H1 (cell line): ENCODE data around the gene U2AF1L4. TPM values are rescaled to one million over a fixed set of nuclear protein-coding genes. Genes with fewer than 3 reads are reported as not detected.

Experiments
- ASH2L ChIP-seq: fragments of 200-600, 300-600 bp; sonication (generic); IDR thresholded peaks from one replicate; pipeline ENCODE4 v1.7.1; 2017; ENCODE audit warnings: low read length
- CEBPB ChIP-seq: IDR thresholded peaks from 2 replicates; pipeline ENCODE4 v1.6.1; 2012; ENCODE audit warnings: low read depth, low read length
- CREB1 ChIP-seq: IDR thresholded peaks from 2 replicates; pipeline ENCODE4 v1.6.1; 2012; ENCODE audit warnings: inconsistent platforms
- KDM1A ChIP-seq: fragments of 200-600, 300-600 bp; sonication (generic); IDR thresholded peaks from 2 replicates; pipeline ENCODE4 v1.7.1; 2016; ENCODE audit warnings: mild to moderate bottlenecking, low read length, borderline replicate concordance
- KDM5A ChIP-seq: fragments of 200-600 bp; IDR thresholded peaks from 2 replicates; pipeline ENCODE4 v1.7.1; 2012; ENCODE audit warnings: mild to moderate bottlenecking, low read length, inconsistent platforms, mixed read lengths
- PHF8 ChIP-seq: fragments of 200-600 bp; sonication (generic); conservative IDR thresholded peaks from 2 replicates; pipeline ENCODE4 v1.7.1; 2012; ENCODE audit warnings: low read depth, mild to moderate bottlenecking, inconsistent platforms, low read length, moderate library complexity
- POLR2A ChIP-seq, 2 experiments: IDR thresholded peaks; 1 replicate in 1 of 2; 2 replicates in 1 of 2; pipeline ENCODE4 v1.6.1; 2011; ENCODE audit warnings: low read depth in 2 of 2, low read length in 2 of 2, mild to moderate bottlenecking in 2 of 2; ENCODE audit errors: control extremely low read depth in 1 of 2
- POLR2AphosphoS5 ChIP-seq: IDR thresholded peaks from 2 replicates; pipeline ENCODE4 v1.6.1; 2011; ENCODE audit warnings: low read depth, low read length
- POU5F1 ChIP-seq: IDR thresholded peaks from 2 replicates; pipeline ENCODE4 v1.6.1; 2011; ENCODE audit warnings: low read depth, mild to moderate bottlenecking, low read length, moderate library complexity
- RAD21 ChIP-seq, 2 experiments: IDR thresholded peaks in 1 of 2; conservative IDR thresholded peaks in 1 of 2; 2 replicates each; pipeline ENCODE4 v1.6.1; 2011; ENCODE audit warnings: low read depth in 2 of 2, low read length in 2 of 2, improper control_type of control experiment in 1 of 2, inconsistent platforms in 1 of 2, mild to moderate bottlenecking in 1 of 2, moderate library complexity in 1 of 2
- RNF2 ChIP-seq: fragments of 200-900, 300-1000 bp; sonication (generic); IDR thresholded peaks from 2 replicates; pipeline ENCODE4 v1.7.1; 2016; ENCODE audit warnings: borderline replicate concordance, low read depth, mild to moderate bottlenecking, antibody characterized with exemption, low read length; ENCODE audit not compliant: poor library complexity, severe bottlenecking; ENCODE audit errors: missing control alignments
- SAP30 ChIP-seq: fragments of 300-600 bp; sonication (generic); IDR thresholded peaks from 2 replicates; pipeline ENCODE4 v1.7.1; 2012; ENCODE audit warnings: low read length, moderate library complexity, mild to moderate bottlenecking, inconsistent platforms; ENCODE audit not compliant: insufficient read depth, insufficient replicate concordance
- SIN3A ChIP-seq, 2 experiments: IDR thresholded peaks in 1 of 2; conservative IDR thresholded peaks in 1 of 2; 2 replicates each; pipeline ENCODE4 v1.6.1; 2011 to 2012; ENCODE audit warnings: low read length in 2 of 2, improper control_type of control experiment in 1 of 2, low read depth in 1 of 2, mild to moderate bottlenecking in 1 of 2
- YY1 ChIP-seq: IDR thresholded peaks from 2 replicates; pipeline ENCODE4 v1.6.1; 2011; ENCODE audit warnings: low read depth, mild to moderate bottlenecking, low read length
- polyA plus RNA-seq, 7 experiments: library from polyadenylated mRNA; depleted of rRNA in 3 of 7; stranded (reverse) in 5 of 7; unstranded in 2 of 7; fragments of >200 nt in 5 of 7; fragments of 200-250 nt in 2 of 7; gene quantifications; 1 replicate in 5 of 7; 2 replicates in 1 of 7; 4 replicates in 1 of 7; pipeline versions ENCODE4 v1.2.1 to v1.2.3, GENCODE V29; 2011 to 2013; ENCODE audit warnings: missing spikeins in 2 of 7, mixed read lengths in 2 of 7
- total RNA-seq: library from RNA; stranded (reverse); fragmentation: NEBNext Ultra II Directional; extraction: Animal tissue kit (Norgen Biotek cat#: 25700); gene quantifications from 2 replicates; pipeline ENCODE4 v1.2.1, GENCODE V29; 2021
- TF ChIP-seq, protein P1 (sequence below), 3 experiments: IDR thresholded peaks; 1 replicate in 2 of 3; 2 replicates in 1 of 3; pipeline versions ENCODE4 v1.5.1 to v1.6.1; 2011; ENCODE audit warnings: low read length in 3 of 3, mild to moderate bottlenecking in 3 of 3, inconsistent platforms in 2 of 3, low read depth in 1 of 3, moderate library complexity in 1 of 3; ENCODE audit not compliant: insufficient read depth in 1 of 3; ENCODE audit errors: control extremely low read depth in 1 of 3

The U2AF1L4 gene
- total and polyA plus RNA-seq, 2 of the 8 experiments (the other 6 are each of a cell fraction or from before 2014, with no cell fraction given) = 15.1 to 32.7 TPM

DNA sequence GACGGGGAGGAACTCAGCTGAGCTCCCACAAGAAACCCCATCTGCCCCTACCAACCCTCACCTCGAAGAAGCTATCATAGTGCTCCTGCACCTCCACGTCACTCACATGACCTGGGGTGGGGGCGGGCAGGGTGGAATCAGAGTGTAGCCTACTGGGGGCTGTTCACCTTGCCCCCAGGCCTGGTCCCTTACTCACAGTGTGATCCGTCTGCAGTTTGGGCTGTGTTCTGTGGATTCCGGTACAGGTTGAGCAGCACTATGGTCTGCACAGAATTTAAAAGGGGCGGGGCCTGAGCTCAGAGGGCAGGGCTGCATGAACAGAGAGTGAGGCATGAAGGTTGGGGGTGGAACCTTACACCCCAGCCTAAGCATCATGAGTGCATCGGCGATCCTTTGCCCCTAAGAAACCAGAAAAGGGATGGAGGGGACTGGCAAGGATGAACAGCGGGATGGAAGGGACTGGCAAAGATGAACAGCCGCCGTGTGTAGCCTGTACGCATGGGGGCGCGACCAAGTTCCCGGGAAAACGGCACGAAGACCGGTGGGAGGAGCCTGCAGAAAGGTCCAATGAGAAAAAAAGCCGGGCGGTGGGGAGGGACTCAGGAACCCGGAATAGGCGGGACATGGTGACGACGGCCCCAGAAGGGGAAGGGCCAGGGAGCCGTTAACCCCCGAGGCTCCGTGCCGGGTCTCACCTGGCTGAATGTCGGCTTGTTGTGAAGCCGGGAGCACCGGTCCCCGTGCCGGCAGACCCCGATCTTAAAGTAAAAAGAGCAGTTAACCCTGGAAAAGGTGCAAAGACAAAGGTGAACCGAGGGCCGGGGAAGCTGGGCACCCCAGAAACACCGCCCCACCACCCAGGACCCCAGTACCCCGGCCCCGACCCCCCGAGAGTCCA is 539 bp downstream of the U2AF1L4 start (continued):
- TF ChIP-seq RAD21 (IDR thresholded peaks at IDR 0.05 in 1 of 2, conservative IDR thresholded peaks at IDR 0.05 in 1 of 2; ENCODE audit: low read depth in 2 of 2, low read length in 2 of 2) (peak; percentile 5 to 9; a peak in 2 of 4 replicates), YY1 (no peak), KDM5A (no peak), CEBPB (no peak), RNF2 (no peak), PHF8 (peak; percentile 61), POU5F1 (no peak), POLR2A (IDR thresholded peaks at IDR 0.05; ENCODE audit: control extremely low read depth in 1 of 2, low read depth in 2 of 2, low read length in 2 of 2) (peak in 1 of 2 experiments; percentile 88; a peak in 2 of 3 replicates), CREB1 (peak; percentile 28; the same call in 1 of the 2 replicates), ASH2L (peak; percentile 67), SAP30 (peak; percentile 64), KDM1A (no peak), POLR2AphosphoS5 (peak; percentile 86), SIN3A (conservative IDR thresholded peaks at IDR 0.05 in 1 of 2, IDR thresholded peaks at IDR 0.05 in 1 of 2; ENCODE audit: low read depth in 1 of 2, low read length in 2 of 2) (0 out of 4 replicates have a peak, but pooled peaks have one; percentile 32 to 37)
- TF ChIP-seq, protein P1, sequence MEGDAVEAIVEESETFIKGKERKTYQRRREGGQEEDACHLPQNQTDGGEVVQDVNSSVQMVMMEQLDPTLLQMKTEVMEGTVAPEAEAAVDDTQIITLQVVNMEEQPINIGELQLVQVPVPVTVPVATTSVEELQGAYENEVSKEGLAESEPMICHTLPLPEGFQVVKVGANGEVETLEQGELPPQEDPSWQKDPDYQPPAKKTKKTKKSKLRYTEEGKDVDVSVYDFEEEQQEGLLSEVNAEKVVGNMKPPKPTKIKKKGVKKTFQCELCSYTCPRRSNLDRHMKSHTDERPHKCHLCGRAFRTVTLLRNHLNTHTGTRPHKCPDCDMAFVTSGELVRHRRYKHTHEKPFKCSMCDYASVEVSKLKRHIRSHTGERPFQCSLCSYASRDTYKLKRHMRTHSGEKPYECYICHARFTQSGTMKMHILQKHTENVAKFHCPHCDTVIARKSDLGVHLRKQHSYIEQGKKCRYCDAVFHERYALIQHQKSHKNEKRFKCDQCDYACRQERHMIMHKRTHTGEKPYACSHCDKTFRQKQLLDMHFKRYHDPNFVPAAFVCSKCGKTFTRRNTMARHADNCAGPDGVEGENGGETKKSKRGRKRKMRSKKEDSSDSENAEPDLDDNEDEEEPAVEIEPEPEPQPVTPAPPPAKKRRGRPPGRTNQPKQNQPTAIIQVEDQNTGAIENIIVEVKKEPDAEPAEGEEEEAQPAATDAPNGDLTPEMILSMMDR (IDR thresholded peaks at IDR 0.05; ENCODE audit: control extremely low read depth in 1 of 3, insufficient read depth in 1 of 3, low read depth in 1 of 3, low read length in 3 of 3) = peak; percentile 15 to 52 (median 48)
- TF ChIP-seq, all 59 proteins: peak for 15
